ENCODE results near the gene NTN1. TPM values are rescaled to one million over a fixed set of nuclear protein-coding genes. Genes with fewer than 3 reads are reported as not detected.

NTN1 gene
- total and polyA plus RNA-seq, 2 of the 4 experiments (the other 2 are of a cell fraction), result under 0.01 to 0.07 TPM

- ATAC-seq (ENCODE audit: low read depth) (no peak), DNase-seq (no peak)
- Histone ChIP-seq H4K20me1 (ENCODE audit: insufficient read depth, low read length) (no peaks in the 10 kb centered on the region), H2AK9ac (replicated peaks; ENCODE audit: low read depth, low read length, poor library complexity) (no peak overlapping the region), H3K14ac (replicated peaks; ENCODE audit: low read depth, low read length) (no peak overlapping the region), H4K5ac (ENCODE audit: low read depth, low read length) (no peak overlapping the region), H4K8ac (ENCODE audit: low read depth in 2 of 2, low read length in 2 of 2) (no peak overlapping the region), H3K27me3 (ENCODE audit: control insufficient read depth, insufficient read depth, low read length) (no peaks in the 10 kb centered on the region; the same call in 1 of the 2 replicates), H3K9me3 (ENCODE audit: control insufficient read depth, insufficient read depth, low read length) (no peaks in the 10 kb centered on the region), H3K23ac (ENCODE audit: low read depth, low read length) (no peak overlapping the region), H3K56ac (ENCODE audit: extremely low read depth, insufficient read depth, low read length) (no peak overlapping the region), H3K79me1 (ENCODE audit: low read depth in 1 of 2, low read length in 2 of 2) (no peaks in the 10 kb centered on the region), H3K4ac (ENCODE audit: low read depth, low read length) (no peak overlapping the region), H3K36me3 (ENCODE audit: control insufficient read depth, insufficient read depth, low read length) (no peaks in the 10 kb centered on the region), H3K4me1 (ENCODE audit: control insufficient read depth, insufficient read depth, low read length) (peaks cover 3% of the 10 kb centered on the region; the same call in 1 of the 2 replicates), H3K27ac (ENCODE audit: insufficient read depth, low read length) (no peak overlapping the region), H2BK20ac (ENCODE audit: low read depth, low read length) (no peak overlapping the region), H2BK15ac (ENCODE audit: low read depth, low read length) (no peak overlapping the region), H2BK5ac (ENCODE audit: low read depth, low read length, poor library complexity, severe bottlenecking) (no peak overlapping the region), H3K9ac (ENCODE audit: low read depth, low read length) (no peak overlapping the region), H2AK5ac (ENCODE audit: low read depth, low read length) (no peak overlapping the region), H3K9me1 (ENCODE audit: insufficient read depth, low read length) (no peaks in the 10 kb centered on the region), H3K4me3 (ENCODE audit: insufficient read depth, low read depth, low read length) (no peak overlapping the region), H3K4me2 (ENCODE audit: low read depth, low read length) (no peak overlapping the region), H4K91ac (ENCODE audit: insufficient read depth, low read depth, low read length) (no peak overlapping the region), H3K18ac (ENCODE audit: low read depth, low read length) (no peak overlapping the region), H2BK120ac (ENCODE audit: low read depth, low read length) (no peak overlapping the region), H2AFZ (replicated peaks; ENCODE audit: low read length, poor library complexity) (no peak overlapping the region)
- BruUV-seq (replicated peaks), result no TSS peak
- in situ Hi-C loops (cut with MboI; ENCODE audit: low sequenced_read_pairs), result no loop called here
- TF ChIP-seq NFE2L2 (IDR thresholded peaks at IDR 0.05; ENCODE audit: low read depth, low read length) (no peak), RFX5 (IDR thresholded peaks at IDR 0.05; ENCODE audit: low read depth, low read length) (no peak), MAZ (IDR thresholded peaks at IDR 0.05; ENCODE audit: borderline replicate concordance, low read depth, low read length) (no peak), CEBPB (IDR thresholded peaks at IDR 0.05; ENCODE audit: low read depth, low read length) (no peak), MAFK (IDR thresholded peaks at IDR 0.05; ENCODE audit: low read depth, low read length) (no peak)
- ChIA-PET POLR2A (ENCODE audit: unreplicated experiment) (no interaction called here), CTCF (no interaction called here)
- dilution Hi-C loops (cut with HindIII; ENCODE audit: low sequenced_read_pairs, unreplicated experiment), result no loop called here
- intact Hi-C loops (cut with micrococcal nuclease), result no loop called here
- no CpG with 5 or more reads among the region's 7 CpGs for WGBS, 2 experiments (ENCODE audit: extremely low coverage in 2 of 2, insufficient read length in 1 of 2)
Measured at GRCh38 chr17:9233761-9234160, 212.5 kb downstream of the NTN1 start.
